ENCODE measurements around the gene WDSUB1.

Gene WDSUB1

GRCh38 chr2:159265171-159265576 lies 21.3 kb downstream of the WDSUB1 start:
- no peak for DNase-seq (ENCODE audit: low spot score)

DNA sequence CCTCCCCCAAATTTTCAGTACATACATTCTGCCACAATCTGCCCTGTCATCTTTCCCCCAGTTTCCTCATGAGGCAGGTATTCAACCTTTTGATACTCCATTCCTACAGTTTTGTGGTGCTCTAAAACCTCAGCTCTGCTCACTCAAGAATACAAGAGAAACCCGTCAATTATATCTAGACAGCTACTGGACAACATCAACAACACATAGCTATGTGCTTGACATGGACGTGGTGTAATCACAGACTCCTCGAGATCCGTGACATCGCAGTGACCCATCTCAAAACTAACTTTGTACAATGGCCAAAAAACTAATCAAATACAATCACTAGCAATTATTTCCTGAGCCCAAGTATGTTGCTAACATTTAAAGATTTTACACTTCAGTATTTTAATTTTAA lies 23.6 kb downstream of the WDSUB1 start:
- DNase-seq (ENCODE audit: low spot score), result no peak

DNA sequence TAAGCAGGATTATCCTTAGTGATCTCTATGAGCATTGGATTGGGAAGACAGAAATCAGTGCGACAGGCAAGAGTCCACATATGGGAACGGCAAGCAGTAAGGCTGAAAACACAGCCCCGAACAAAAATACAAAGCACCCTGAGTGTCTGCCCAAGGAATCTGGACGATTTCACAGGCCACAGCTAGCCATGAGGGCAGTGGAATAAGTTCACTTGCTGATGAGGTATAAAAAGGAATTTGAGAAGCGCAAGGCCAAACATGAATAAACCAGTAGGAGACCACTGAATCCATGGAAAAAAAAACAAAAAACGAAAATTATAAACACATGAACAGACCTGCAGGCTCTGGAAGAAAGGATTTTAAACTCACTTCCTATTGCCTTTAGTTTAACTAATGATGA lies 24.3 kb downstream of the WDSUB1 start:
- DNase-seq (ENCODE audit: low spot score), result no peak

- no peak for DNase-seq (ENCODE audit: low spot score)
These were observed 30.3 kb downstream of the WDSUB1 start for GRCh38 chr2:159256159-159256558.

DNA sequence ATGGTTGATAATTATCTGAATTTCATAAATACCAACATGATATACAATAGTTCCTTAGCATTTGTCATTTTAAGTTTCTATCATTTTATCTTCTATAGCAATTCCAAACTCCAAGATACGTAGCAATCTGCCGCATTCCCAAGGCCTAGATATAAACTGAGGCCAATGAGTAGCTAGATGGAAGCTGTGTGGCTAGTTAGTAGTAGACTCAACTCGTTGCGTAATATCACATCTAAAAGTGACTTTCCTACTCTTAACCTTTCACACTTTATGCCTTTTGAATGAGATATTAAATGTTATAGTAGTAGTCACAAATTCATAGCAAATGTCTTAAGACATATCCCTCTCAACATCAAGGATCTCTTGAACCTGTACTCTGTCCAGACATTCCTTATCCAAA lies 33.6 kb downstream of the WDSUB1 start:
- DNase-seq (ENCODE audit: low spot score), result no peak

DNA sequence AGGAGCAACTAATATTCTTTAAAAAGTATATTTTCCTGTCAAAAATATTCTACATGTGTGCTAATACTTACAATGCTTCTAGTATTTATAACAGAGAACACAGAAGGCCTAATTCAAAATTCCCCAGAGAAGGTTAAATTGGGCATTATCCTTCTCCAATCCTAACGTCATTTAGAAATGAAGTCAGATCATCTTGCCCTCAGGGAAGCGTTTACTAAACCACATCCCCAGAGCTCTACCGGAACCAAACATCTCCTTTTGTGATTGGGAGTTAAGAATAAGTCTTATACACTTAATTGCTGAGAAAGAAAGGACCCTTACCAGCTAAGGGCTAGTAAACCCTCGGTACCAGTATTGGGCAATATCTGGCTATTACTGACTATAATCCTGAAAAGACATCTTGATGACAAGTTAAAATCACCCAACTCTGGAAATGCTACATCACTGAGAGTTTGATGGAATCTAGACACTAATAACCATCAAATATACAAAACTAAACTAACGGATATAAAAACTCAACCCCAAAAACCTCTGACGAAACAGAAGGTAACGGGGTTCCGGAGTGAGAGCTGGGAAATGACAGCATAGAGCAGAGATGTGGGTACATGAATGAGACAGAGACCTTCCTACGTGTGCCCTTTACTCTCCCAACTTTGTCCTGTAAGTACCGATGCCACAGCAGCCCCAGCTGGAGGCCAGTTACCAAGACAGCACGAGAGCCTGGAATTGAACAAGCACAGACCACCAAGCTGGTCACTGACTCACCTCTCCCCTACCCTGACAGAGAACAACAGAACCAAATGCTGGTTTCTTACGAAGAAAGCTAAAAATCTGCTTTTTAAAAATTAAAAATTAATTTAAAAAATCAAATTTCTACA lies 35.0 kb downstream of the WDSUB1 start:
- DNase-seq (ENCODE audit: low spot score), result no peak

GRCh38 chr2:159249990-159250715 lies 36.4 kb downstream of the WDSUB1 start:
- peak; percentile 93 for DNase-seq (ENCODE audit: low spot score)

DNA sequence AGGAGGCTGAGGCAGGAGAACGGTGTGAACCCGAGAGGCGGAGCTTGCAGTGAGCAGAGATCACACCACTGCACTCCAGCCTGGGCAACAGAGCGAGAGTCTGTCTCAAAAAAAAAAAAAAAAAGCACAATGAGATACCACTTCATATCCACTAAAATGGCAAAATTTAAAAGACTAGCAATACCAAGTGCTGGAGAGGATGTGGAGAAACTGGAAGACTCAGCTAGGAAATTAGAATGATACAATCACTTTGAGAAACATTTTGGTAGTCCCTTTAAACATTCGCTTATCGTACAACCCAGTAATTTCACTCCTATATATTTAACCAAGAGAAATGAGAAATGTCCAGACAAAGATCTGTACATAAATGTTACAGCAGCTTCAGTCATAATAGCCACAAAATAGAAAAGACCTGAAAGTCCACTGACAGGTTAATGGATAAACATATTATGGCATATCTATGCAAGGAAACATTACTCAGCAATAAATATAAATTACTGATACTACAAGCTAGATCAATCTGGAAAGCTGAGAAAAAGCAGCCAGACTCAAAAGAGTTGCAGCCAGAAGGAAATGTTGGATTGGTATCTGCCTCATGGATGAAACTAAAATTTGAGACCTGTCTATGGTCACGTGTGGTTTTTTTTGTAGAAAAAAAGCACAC lies 40.0 kb downstream of the WDSUB1 start:
- no peak for DNase-seq (ENCODE audit: low spot score)

DNA sequence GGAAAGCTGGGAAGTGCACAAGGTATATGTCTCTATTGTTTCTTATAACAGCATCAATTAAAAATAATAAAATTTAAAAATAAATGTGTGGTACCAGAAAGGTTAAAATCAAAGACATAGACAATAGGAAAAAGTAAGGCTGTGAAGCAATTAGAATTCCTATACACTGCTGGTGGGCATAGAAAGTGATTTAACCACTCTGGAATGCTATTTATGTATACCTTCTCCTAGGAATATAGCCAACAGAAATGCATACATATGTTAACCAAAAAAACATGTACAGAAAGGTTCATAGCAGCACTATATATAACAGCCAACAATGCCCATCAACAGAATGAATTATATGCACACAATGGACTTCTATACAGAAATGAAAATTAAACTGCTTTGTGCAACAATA lies 43.0 kb downstream of the WDSUB1 start:
- DNase-seq (ENCODE audit: low spot score), result no peak

- DNase-seq (ENCODE audit: low spot score), result no peak
These were observed 51.6 kb downstream of the WDSUB1 start for GRCh38 chr2:159234868-159235267.

DNA sequence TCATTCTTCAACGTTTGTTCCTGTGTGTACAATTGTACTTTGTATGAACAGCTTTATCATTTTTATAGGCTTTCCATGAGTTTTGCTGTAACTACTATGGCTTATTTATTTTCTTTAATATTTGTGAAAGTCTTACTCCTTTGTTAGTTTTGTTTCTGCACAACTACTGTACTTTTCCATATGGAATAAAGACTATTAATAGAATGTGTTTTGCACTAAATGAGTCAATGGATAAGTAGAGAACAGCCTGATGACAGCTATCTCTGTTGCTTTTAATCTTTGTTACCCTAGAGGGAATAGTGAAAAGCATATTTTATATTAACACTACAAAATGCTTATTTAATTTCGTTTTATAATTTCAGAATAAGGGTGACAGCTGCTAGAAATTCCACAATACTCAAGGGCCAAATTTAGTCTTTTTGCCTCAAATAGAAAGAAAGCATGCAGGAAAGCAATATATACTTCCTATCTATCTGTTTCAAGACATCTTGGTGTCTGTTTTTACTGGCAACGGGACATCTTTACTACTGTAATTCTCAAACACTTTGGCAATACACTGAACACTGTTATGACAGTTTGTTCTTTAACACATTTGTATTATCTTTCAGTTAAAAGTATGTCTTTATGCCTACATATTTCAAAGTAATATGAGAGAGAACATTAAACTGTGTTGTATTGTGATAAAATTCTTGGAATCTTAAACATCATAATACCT lies 53.9 kb downstream of the WDSUB1 start:
- DNase-seq (ENCODE audit: low spot score), result no peak

DNA sequence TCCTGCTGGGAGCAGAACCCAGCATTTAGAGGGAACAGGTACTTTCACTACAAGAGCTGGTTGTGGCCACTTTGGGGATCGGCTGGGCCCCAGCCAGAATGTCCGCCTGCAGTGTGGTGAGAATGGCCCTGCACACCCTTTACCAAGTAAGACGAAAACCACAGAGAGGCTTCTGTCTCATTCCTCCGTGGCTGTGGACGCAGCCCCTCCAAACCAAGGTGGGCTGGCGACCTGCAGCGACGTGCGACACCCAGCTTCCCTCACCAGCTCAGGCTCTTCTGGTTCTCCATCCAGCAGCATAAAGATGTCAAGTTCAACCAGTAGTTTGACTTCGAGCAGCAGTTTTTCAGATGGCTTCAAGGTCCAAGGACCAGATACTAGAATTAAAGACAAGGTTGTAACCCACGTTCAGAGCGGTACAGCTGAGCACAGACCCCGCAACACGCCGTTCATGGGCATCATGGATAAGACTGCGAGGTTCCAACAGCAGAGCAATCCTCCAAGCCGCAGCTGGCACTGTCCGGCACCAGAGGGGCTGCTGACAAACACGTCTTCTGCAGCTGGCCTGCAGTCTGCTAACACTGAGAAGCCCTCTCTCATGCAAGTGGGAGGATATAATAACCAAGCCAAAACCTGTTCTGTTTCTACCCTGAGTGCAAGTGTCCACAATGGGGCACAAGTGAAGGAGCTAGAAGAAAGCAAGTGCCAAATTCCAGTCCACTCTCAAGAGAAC lies 56.2 kb downstream of the WDSUB1 start:
- no peak for DNase-seq (ENCODE audit: low spot score)

DNA sequence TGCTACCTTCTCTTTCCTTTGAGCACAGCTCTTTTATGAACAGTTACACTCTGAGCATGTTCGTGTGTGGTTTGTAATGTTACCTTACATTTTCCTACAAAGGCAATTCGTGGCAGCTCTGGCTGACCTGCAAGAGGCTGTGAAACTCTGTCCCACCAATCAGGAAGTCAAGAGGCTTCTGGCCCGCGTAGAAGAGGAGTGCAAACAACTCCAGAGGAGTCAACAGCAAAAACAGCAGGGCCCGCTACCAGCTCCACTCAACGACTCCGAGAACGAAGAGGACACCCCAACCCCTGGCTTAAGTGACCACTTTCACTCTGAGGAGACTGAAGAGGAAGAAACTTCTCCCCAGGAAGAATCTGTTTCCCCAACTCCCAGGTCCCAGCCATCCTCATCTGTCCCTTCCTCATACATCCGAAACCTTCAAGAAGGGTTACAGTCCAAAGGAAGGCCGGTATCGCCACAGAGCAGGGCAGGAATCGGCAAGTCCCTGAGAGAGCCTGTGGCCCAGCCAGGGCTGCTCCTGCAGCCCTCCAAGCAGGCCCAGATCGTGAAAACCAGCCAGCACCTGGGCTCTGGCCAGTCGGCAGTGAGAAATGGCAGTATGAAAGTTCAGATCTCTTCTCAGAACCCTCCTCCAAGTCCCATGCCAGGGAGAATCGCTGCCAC lies 56.9 kb downstream of the WDSUB1 start:
- no peak for DNase-seq (ENCODE audit: low spot score)

DNA sequence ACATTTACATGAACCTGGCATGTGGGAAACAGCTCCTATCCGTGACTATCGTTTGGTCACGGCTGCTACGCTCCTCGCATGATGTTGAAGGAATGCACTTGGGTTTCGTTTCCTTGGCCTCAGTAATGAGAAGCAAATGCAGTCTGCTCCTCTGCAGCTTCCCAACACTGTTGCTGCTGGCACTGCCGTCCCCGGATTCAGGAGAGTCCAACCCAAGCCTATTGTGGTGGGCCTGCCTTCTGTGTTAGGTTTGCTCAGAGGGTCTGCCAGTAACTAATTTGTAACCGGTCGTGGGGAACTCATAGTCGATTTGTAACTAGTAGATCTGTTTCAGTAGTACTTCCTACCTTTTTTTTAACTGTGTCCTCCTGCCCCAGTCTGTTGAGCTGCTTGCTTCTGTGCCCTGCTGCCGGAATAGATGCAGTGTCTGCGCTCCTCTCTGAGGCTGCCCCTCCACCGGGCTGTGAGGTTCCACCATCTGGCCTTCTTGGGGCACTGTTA lies 58.4 kb downstream of the WDSUB1 start:
- DNase-seq (ENCODE audit: low spot score), result no peak

DNA sequence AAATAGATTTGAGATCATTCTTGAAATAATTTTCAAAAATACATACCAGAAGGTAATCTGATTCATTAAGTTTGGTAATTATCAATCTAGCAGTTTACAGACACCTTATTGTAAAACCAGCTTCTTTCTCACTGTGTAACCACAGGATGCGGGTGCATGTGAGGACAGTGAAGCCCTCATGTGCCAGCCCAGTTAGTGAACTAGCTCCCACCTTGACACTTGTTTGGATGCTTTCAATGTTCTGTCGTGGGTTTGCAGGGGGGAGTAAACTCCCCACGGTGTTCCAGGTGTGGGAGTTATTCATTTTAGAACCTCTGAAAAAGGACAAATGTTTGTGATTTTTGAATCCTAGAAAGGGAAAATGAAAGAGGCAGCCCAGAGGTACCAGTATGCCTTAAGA lies 59.0 kb downstream of the WDSUB1 start:
- no peak for DNase-seq (ENCODE audit: low spot score)

- no peak for DNase-seq (ENCODE audit: low spot score)
These were observed 59.7 kb downstream of the WDSUB1 start for GRCh38 chr2:159226608-159227385.

GRCh38 chr2:159226059-159226461 lies 60.4 kb downstream of the WDSUB1 start:
- peak; percentile 50 for DNase-seq (ENCODE audit: low spot score)

DNA sequence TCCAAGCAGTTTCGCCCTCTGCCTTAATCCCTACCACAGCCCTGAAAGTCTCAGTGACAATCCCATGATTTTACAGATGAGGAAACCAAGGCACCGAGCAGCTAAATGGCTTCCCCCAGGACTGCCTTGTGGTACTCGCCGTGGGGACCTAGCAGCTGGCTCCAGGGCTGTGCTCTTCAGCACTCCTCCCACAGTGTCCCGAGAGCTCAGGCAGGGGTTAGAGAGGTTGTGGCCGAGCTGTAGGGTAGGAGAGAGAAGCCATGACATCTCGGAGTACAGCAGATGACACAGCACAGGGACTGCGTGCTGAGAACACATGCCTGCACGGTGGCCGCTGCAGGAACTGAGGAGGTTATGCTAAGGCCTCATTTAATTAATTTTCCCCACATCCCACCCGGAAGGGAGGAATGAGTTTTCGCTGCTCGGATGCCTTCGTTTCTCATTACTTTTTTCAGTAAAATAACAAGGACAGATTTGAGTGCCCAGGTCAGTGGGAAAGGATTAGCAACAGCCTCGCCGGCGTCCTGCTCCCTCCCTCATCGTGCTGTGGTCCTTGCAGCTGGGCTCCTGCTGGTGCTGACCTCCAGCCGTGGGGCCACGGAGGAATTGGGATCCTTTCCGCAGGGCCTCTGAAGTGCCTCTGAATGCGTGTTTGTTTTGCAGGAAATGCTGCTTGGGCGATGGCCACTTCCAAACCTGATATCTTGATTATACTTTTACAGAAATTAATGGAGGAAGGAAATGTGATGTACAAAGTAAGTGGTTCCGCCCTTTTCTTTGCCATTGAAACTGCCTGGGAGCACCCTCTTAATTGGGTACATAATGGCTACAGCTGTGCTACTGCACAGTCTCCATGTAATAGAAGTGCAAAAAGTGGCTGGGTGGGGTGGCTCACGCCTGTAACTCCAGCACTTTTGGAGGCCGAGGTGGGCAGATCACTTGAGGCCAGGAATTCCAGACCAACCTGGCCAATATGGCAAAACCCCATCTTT lies 61.2 kb downstream of the WDSUB1 start:
- no peak for DNase-seq (ENCODE audit: low spot score)

Measured in RKO (cell line).